NCI-H2107 treated with DMSO at 0.1 percent for 48 hours (cell line): Measurements from ENCODE around the gene CHMP6.
"Not testable (repeated sequence)": the region's sequence is repeated elsewhere in the genome, so short reads cannot be mapped to it uniquely, and the experiment has no call there.

ENCODE experiments used
- DNase-seq: peaks from one replicate; lab custom pipeline; 2025; ENCODE audit not compliant: unreplicated experiment; lab: John Stamatoyannopoulos, UW

Gene CHMP6

GRCh38 chr17:81029859-81030258 is 38.2 kb downstream of the CHMP6 start:
- no peak for DNase-seq

GRCh38 chr17:81030312-81030711 is 38.7 kb downstream of the CHMP6 start:
- DNase-seq: not testable (repeated sequence)

GRCh38 chr17:81030741-81031565 is 39.3 kb downstream of the CHMP6 start:
- DNase-seq: no peak

GRCh38 chr17:81031566-81032550 is 40.2 kb downstream of the CHMP6 start:
- DNase-seq: no peak

DNA sequence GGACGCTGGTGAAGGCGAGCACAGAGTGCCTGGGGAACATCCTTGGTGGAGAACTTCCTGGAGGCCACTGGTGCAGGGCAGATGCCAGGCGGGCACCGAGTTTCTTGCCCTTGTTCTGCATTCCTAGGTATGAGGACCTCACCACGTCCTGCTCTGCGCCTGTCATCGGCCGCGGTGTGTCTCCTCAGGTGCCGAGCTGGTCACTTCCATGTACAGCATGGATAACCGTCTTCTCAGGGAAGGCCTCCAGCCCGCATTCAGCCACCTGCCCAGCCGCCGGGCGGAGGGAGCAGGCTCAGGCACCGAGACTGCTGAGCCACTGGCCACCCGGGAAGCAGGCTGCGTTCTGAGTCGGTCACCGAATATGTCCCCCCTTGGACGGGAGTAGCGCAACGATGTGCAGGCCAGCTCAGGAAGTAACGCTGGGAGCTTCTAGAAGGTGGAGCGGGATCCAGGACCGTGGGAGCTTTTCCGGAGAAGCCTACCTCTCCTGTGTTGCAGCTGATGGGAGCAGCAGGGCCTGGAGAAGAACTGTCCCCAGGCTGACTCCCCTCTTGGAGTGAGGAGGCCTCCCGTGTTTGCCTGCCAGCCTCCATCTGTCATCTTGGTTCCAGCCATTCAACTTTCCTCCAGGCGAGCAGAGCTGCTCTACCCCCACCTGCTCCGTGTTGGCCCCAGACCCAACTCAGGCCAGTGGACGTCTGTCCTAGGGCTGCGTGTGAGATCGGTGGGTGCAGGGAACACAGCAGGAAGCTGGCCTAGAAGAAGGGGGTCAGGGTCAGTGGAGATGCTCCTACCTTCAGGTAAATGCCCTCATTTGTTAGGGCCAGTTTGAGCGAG is 41.2 kb downstream of the CHMP6 start:
- DNase-seq: no peak

DNA sequence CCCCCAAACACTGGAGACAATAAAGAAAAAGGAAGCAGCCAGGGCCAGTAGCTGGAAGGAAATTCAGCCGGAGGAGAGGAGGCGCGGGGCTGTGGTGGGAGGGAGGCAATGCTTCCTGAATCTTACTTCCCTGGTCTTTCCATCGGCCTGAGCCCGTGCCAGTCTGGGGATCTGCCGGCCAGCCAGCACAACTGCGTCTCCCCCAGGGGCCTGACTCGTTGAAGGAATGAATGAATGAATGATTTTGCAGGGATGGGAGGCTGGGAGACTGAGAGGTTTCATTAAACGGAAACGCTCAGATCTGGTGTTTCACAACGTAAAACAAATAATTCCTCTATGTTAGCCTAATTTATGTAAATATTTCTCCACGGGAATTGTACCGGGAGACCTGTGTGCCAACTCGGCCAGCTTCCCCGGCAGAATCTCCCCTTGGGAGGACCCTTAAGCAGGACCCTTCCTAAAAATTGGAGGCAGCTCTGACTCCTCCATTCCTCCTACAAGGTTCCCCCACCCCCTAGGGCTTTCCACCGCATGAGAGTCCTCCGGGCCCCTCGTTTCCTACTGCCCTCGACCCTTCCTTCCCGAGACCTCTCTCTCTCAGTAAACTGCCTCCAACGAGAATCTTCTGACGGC is 42.0 kb downstream of the CHMP6 start:
- DNase-seq: no peak

GRCh38 chr17:81034168-81034777 is 42.6 kb downstream of the CHMP6 start:
- DNase-seq: no peak

- peak; percentile 66 for DNase-seq
Measured at GRCh38 chr17:81034779-81035520, 43.3 kb downstream of the CHMP6 start, which contains the start of gene BAIAP2. TSS of gene BAIAP2 (plus strand) at chr17:81035151. CDS start at chr17:81035255, 104 bp downstream.

DNA sequence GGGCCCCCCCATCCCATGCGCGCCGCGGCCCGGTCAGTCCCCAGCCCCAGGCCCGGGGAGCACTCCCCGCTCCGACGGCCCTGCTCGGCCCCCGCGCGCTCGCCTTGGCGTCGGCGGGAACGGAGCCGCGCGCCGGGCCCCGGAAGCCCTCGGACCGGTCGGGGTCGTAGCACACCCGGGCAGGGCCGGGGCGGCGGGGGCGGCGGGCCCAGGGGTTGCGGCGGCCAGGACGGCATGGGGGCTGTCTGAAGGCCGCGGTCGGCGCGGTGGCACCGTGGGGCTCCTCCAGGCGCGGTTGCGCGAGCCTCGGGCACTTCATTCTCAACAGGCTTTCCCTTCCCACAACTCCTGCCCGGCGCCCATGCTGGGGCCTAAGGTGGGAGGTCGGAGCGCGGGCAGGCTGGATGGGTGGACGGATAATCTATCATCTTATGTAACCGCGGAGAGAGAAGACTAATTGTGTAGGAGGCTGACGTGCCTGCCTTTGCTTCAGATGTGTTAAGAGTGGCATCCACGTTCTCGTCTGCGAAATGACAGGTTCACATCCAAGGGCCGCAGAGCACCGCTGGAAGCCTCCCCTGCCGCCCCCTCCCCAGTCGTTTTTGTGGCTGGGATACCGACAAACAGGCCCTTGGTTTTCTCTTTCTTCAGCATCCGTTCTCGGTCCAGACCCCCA is 44.0 kb downstream of the CHMP6 start:
- DNase-seq: peak; percentile 33

GRCh38 chr17:81036197-81036941 is 44.7 kb downstream of the CHMP6 start:
- peak; percentile 38 for DNase-seq

- no peak for DNase-seq
Measured at GRCh38 chr17:81037026-81037797, 45.6 kb downstream of the CHMP6 start.

GRCh38 chr17:81037798-81038733 is 46.4 kb downstream of the CHMP6 start:
- DNase-seq: no peak

DNA sequence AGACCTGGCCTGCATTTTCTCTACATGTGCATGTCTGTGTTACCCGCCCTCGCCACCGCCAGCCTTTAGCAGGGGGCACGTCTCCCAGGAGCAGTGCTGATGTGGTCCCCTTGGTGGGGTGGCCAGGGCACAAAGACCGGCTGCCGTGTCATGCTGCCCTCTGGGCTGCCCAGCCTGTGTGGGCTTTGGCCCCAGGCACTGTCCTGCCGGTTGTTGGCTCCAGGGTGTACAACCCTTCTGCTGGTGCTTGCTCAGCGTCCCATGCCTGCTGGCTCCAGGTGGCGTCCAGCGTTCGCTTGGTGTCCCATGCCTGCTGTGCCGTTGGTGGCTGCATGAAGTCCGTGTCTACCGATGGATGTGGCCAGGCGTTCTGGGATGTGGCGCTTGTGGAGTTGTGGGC is 47.5 kb downstream of the CHMP6 start:
- no peak for DNase-seq

DNA sequence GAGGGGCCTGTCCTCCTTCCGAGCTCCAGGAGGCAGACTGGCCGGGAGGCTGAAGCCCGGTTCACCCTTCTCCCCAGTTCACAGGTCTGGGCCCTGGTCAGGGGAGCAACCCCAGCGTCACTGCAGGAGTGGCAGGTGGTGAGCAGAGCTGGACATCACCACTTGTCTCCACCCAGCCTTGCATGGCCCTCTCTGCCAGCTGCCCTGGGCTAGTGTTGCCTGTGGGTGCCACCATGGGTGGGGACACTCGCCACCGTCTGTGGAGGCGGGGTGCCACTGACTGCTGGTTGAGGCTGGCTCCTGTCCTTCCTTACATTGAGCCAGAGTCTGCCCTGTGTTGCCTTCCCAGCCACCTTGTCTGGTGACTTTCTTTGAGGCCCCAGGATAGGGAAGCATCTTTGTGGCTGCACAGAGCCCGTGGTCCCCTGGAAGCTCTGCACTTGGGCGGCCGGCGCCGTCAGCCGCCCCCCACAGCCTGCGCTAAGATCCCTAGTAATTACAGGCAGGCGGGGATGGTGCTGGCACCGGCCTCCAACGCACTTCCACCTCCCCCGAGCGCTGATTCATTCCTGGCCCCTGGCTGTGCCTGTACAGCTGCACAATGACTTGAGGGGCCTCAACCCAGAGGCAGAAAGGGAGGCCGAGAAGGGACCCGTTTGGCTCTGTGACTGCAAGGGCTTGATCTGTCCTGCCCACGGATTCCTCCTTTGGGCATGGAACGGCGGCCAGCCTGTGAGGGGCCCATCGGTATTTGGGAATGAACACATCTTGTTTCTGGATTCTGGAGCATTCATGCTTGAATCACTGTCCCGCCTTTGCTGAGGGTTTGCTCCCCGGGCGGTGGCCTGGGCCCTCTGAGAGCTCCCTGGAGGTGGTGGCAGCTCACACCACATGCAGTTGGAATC is 48.5 kb downstream of the CHMP6 start:
- peak; percentile 44 for DNase-seq

DNA sequence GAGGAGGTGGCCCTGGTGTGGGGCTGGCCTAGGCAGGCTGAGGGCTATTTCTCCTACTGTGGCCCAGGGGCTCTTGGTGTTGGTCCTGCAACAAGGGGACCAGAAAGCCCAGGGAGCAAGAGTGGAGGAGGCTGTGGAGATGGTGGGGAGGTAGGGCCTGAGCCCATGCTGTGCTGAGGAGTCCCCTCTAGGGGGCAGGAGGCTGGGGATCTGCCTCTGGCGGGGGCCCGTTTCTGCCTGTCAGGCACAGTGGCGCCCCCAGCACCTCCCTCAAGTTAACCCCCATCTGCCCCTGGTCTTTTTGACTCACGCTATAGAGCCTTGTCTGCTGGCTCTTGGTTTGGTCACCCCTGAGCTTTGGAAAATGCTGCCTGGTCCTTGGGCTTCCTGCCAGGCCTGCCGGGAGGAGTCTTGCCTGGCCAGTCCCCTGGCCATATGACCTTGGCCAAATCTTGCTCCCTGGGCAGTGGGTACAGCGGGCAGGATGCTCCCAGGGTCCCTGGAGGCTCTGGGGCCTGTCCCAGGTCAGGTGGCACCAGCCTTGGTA is 49.2 kb downstream of the CHMP6 start:
- DNase-seq: no peak
